C1 segment of cervical spinal cord (tissue), 14 donors: ENCODE results near the gene KNOP1.
"Not testable (repeated sequence)": the region's sequence is repeated elsewhere in the genome, so short reads cannot be mapped to it uniquely, and the experiment has no call there.

Experiments used
- DNase-seq, 14 donors: peaks; one replicate each; lab custom pipeline; 2025; lab: John Stamatoyannopoulos, UW

The KNOP1 gene

GRCh38 chr16:19741354-19741753 is 23.3 kb upstream of the KNOP1 start:
- DNase-seq = no peak

- DNase-seq = no peak
These were observed 19.4 kb upstream of the KNOP1 start for GRCh38 chr16:19737306-19738038.

- DNase-seq = peak in 5 of 14 donors; percentile 3 to 96 (median 16)
These were observed 17.2 kb upstream of the KNOP1 start for GRCh38 chr16:19735074-19735867.

- no peak for DNase-seq
These were observed 15.5 kb upstream of the KNOP1 start for GRCh38 chr16:19733551-19733950.

GRCh38 chr16:19728636-19728965 is 10.6 kb upstream of the KNOP1 start:
- no peak for DNase-seq

- DNase-seq = no peak
These were observed 5.0 kb upstream of the KNOP1 start for GRCh38 chr16:19722981-19723380.

GRCh38 chr16:19722269-19722952 is 4.4 kb upstream of the KNOP1 start:
- no peak for DNase-seq

GRCh38 chr16:19718624-19718965 is 568 bp upstream of the KNOP1 start:
- DNase-seq = peak in 1 of 14 donors; percentile 51

- no peak for DNase-seq
These were observed 713 bp downstream of the KNOP1 start for GRCh38 chr16:19717314-19717713.

- DNase-seq = not testable (repeated sequence)
These were observed 1.3 kb downstream of the KNOP1 start for GRCh38 chr16:19716728-19717127.

- DNase-seq = no peak
These were observed 1.8 kb downstream of the KNOP1 start for GRCh38 chr16:19716183-19716582.

- no peak for DNase-seq
These were observed 2.5 kb downstream of the KNOP1 start for GRCh38 chr16:19715566-19715965.

- no peak for DNase-seq
These were observed 4.3 kb downstream of the KNOP1 start for GRCh38 chr16:19713697-19714096.

GRCh38 chr16:19712418-19713058 is 5.5 kb downstream of the KNOP1 start:
- no peak for DNase-seq

GRCh38 chr16:19711643-19712042 is 6.4 kb downstream of the KNOP1 start:
- DNase-seq = no peak

- no peak for DNase-seq
These were observed 7.0 kb downstream of the KNOP1 start for GRCh38 chr16:19710991-19711545.

GRCh38 chr16:19710191-19710908 is 7.7 kb downstream of the KNOP1 start:
- no peak for DNase-seq

GRCh38 chr16:19709381-19710136 is 8.5 kb downstream of the KNOP1 start:
- no peak for DNase-seq

GRCh38 chr16:19708296-19709205 is 9.5 kb downstream of the KNOP1 start:
- DNase-seq = no peak
